ENCODE measurements around the gene OR1L8.

The OR1L8 gene

GRCh38 chr9:122536134-122536533 lies 47.0 kb downstream of the OR1L8 start:
- TF ChIP-seq FOXP2 (optimal IDR thresholded peaks at IDR 0.05; ENCODE audit: borderline replicate concordance, extremely low read depth, extremely low read length, insufficient read depth) = no peak
- TF ChIP-seq TAF1 (IDR thresholded peaks at IDR 0.05; ENCODE audit: borderline replicate concordance, insufficient read depth, low read length) = no peak
- no peak for TF ChIP-seq POLR2AphosphoS5 (IDR thresholded peaks at IDR 0.05; ENCODE audit: low read depth, low read length)
- TF ChIP-seq SIN3A (IDR thresholded peaks at IDR 0.05; ENCODE audit: borderline replicate concordance, insufficient read depth, low read length) = no peak
- no peak for TF ChIP-seq REST (IDR thresholded peaks at IDR 0.05; ENCODE audit: insufficient read depth in 1 of 2, low read depth in 2 of 2, low read length in 2 of 2)

GRCh38 chr9:122527193-122527592 lies 56.0 kb downstream of the OR1L8 start, which contains the start of gene OR1N1:
OR1N1 (minus strand) TSS chr9:122527293; CDS start chr9:122527293, 0 bp downstream.
- no peak for TF ChIP-seq FOXP2 (optimal IDR thresholded peaks at IDR 0.05; ENCODE audit: borderline replicate concordance, extremely low read depth, extremely low read length, insufficient read depth)
- no peak for TF ChIP-seq REST (IDR thresholded peaks at IDR 0.05; ENCODE audit: insufficient read depth in 1 of 2, low read depth in 2 of 2, low read length in 2 of 2)
- TF ChIP-seq TAF1 (IDR thresholded peaks at IDR 0.05; ENCODE audit: borderline replicate concordance, insufficient read depth, low read length) = no peak
- no peak for TF ChIP-seq POLR2AphosphoS5 (IDR thresholded peaks at IDR 0.05; ENCODE audit: low read depth, low read length)
- no peak for TF ChIP-seq SIN3A (IDR thresholded peaks at IDR 0.05; ENCODE audit: borderline replicate concordance, insufficient read depth, low read length)

- no peak for TF ChIP-seq FOXP2 (optimal IDR thresholded peaks at IDR 0.05; ENCODE audit: borderline replicate concordance, extremely low read depth, extremely low read length, insufficient read depth)
- no peak for TF ChIP-seq REST (IDR thresholded peaks at IDR 0.05; ENCODE audit: insufficient read depth in 1 of 2, low read depth in 2 of 2, low read length in 2 of 2)
- no peak for TF ChIP-seq TAF1 (IDR thresholded peaks at IDR 0.05; ENCODE audit: borderline replicate concordance, insufficient read depth, low read length)
- no peak for TF ChIP-seq POLR2AphosphoS5 (IDR thresholded peaks at IDR 0.05; ENCODE audit: low read depth, low read length)
- TF ChIP-seq SIN3A (IDR thresholded peaks at IDR 0.05; ENCODE audit: borderline replicate concordance, insufficient read depth, low read length) = no peak
Observed at GRCh38 chr9:122526602-122527001, 56.6 kb downstream of the OR1L8 start.

- TF ChIP-seq TAF1 (IDR thresholded peaks at IDR 0.05; ENCODE audit: borderline replicate concordance, insufficient read depth, low read length) (no peak), POLR2AphosphoS5 (IDR thresholded peaks at IDR 0.05; ENCODE audit: low read depth, low read length) (no peak), SIN3A (IDR thresholded peaks at IDR 0.05; ENCODE audit: borderline replicate concordance, insufficient read depth, low read length) (no peak), REST (IDR thresholded peaks at IDR 0.05; ENCODE audit: insufficient read depth in 1 of 2, low read depth in 2 of 2, low read length in 2 of 2) (no peak), FOXP2 (optimal IDR thresholded peaks at IDR 0.05; ENCODE audit: borderline replicate concordance, extremely low read depth, extremely low read length, insufficient read depth) (no peak)
Observed at GRCh38 chr9:122519376-122519775, 63.8 kb downstream of the OR1L8 start.

- no peak for TF ChIP-seq REST (IDR thresholded peaks at IDR 0.05; ENCODE audit: insufficient read depth in 1 of 2, low read depth in 2 of 2, low read length in 2 of 2)
- no peak for TF ChIP-seq SIN3A (IDR thresholded peaks at IDR 0.05; ENCODE audit: borderline replicate concordance, insufficient read depth, low read length)
- TF ChIP-seq POLR2AphosphoS5 (IDR thresholded peaks at IDR 0.05; ENCODE audit: low read depth, low read length) = no peak
- no peak for TF ChIP-seq TAF1 (IDR thresholded peaks at IDR 0.05; ENCODE audit: borderline replicate concordance, insufficient read depth, low read length)
- TF ChIP-seq FOXP2 (optimal IDR thresholded peaks at IDR 0.05; ENCODE audit: borderline replicate concordance, extremely low read depth, extremely low read length, insufficient read depth) = no peak
Observed at GRCh38 chr9:122518841-122519240, 64.3 kb downstream of the OR1L8 start, which contains the start of gene OR1J4. OR1J4 (plus strand) TSS chr9:122519141; CDS start chr9:122519141, 0 bp downstream.
